Endometrium (tissue), 2 donors: ENCODE data around the gene PIGS.
"Not testable (repeated sequence)": the region's sequence is repeated elsewhere in the genome, so short reads cannot be mapped to it uniquely, and the experiment has no call there.

Experiments used
- FAIRE-seq: peaks from 2 replicates; lab custom pipeline; 2012; peaks lifted over from hg19 to GRCh38; lab: Jason Lieb, UNC
- donor health status: control.
- donor health status: control.

The PIGS gene

DNA sequence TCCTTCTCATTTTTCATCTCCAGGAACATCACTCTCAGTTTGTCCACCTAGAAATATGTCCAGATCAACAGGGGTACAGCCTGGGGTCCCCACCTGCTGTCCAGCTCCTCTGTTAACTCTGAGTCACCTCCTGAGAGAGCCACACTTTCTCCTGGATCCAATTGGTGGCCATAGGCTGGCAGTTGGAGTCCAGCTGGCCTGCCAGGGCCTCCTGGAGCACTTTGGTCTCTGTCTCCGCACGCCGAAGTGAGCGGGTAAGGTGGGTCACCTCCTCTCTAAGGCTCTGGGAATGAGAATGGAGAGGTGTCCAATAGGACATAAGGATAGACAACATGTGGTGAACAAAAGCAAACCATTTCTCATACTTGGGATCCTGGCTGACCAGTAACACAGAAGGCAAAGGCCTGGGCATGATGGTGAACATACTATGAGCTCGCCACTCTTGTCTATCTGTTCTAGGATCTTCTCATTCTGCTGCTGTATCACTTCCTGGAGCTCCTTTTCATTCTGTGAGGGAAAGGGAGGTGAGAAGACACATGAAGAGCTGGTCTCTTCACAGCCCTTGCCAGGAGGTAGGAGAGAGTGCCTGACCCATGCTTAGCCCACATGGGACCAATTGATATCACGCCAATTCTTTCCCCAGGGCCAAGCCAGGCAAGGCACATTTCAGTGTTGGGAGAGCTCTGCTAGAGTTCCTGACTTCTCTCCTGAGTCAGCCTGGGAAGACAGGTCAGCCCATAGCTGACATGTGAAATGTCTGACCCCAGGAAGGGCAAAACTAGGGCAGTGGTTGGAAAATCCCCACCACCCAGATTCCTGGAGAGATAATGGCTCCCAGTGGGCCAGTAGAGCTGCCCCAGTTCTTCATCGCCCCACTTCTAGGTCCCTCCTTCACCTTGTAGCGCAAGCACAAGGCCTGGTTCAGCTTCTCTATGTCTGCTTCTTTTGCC, 7.2 kb upstream of the PIGS start:
- no peak for FAIRE-seq

DNA sequence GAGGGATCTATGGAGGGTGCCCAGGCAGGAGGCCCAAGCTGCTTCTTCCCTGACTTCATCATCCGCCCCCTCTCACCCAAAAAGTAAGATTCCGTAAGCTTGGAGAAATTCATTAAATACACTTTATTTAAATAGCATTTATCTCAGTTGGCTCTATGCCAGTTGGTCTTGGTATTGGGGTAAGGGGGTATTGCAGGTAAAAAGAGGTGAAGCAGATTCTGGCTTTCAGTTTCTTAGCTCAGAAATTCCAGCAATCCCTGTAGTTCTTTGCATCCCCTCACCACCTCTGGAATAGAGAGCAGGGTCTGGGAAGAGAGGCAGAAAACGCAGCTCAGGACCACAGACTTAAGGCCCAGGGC, 6.1 kb upstream of the PIGS start:
- no peak for FAIRE-seq

DNA sequence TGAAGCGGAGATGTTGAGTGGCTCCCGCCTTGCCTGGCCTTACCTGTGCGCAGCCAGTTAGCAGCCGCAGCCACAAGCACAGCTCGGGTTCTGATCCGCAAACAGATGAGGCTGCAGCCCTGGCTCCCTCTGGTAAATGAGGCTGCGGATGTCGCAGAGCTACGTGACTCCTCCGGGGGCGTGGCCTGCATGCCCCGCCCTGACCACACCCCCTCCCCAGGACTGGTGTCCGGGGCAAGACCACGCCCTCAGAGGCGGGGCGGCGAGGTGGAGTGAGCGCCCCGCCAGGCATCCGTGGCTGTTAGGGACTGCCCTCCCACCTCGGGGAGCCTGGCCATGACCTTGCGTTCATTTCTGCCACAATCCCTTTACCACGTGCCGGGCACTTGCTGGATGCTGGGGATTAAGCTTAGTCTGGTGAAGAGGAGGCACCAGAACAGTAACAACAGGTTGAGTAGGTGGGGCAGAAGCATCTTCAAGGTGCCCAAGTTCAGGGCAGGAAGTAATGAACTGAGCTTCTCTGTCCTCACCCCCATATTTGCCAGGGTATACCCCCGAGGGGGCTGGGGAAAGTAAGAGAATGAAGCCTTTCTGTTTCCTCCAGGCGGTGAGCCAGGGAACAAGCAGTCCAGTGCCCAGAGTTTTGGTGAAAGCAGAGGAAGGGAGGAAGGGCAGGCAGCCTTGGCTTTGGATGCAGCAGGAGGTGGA, 5.6 kb upstream of the PIGS start, which contains the start of gene ALDOC:
Gene ALDOC, minus strand, starts transcription at position 138 of the 708 bp plus-strand sequence. CDS start 1,363 bp downstream, outside the sequence.
- FAIRE-seq = no peak

DNA sequence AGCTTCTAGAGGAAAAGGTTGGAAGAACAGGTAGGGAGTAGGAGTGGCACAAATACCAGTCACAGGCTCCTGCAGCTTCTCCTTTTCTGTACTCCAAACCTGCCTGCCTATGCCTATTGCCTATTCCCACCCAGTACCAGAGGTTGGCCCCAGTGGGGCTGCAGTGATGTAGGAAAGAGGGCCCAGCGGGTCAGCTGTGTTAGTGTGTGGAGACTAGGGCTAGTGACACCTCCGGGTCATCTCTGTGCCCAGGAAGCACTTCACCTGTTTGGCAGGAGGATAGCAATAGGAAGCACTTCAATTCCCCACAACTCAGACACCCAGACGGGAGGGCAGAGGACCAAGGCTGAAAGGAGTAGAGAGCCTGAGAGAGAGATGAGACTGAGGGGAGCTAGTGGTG, 4.7 kb upstream of the PIGS start:
- FAIRE-seq = not testable (repeated sequence)

- FAIRE-seq = no peak
Observed at GRCh38 chr17:28575126-28575795, 3.9 kb upstream of the PIGS start.

DNA sequence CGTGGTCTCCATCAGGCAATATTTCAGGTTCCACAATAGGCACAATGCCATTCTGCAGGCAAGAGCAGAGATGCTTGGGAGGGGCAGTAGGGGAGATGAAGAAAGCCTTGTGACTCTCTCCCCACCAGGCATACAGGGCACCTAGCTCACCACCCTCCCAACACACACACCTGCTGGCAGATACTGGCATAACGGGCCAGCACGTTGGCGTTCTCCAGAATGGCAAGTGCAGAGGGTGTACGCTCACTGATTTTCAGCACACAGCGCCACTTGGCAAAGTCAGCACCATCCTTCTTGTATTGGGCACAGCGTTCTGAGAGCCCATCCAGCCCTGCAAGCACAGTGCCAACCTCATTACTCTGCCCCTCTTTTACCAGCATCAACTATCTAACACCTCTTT, 3.2 kb upstream of the PIGS start:
- FAIRE-seq = no peak

GRCh38 chr17:28573966-28574480, 2.7 kb upstream of the PIGS start:
- no peak for FAIRE-seq

DNA sequence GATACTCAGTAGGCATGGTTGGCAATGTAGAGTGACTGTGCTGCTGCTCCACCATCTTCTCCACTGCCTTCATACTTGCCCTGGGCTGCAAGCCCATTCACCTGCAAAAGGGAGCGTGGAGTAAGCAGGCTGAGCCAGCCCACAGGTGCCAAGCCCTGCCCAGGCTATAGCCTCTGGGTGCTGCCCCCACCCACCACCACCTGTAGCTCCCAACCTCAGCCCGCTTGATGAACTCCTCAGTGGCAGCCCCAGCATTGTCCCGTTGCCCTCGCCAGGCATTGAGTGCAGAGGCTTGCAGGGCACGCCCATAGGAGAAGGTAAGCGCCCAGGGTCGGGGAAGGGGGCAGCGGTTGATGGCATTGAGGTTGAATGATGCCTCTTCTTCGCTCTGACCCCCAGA, 2.2 kb upstream of the PIGS start:
- FAIRE-seq = no peak

DNA sequence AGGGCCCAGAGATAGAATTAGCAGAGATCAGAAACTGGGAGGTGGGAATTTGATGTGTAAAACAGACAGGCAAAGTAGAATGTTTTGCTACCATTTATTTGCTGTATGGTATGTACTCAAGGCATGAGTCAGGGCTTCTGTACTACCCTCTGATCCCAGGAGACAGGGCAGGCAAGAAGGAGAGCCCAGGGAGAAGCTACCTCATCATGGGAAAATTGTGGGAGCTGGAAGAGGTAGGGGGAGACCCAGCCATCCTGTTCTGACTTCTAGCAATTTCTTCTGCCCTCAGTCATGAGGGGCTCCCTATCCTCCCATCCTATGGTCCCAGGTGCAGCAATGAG, 1.7 kb upstream of the PIGS start:
- FAIRE-seq = no peak

DNA sequence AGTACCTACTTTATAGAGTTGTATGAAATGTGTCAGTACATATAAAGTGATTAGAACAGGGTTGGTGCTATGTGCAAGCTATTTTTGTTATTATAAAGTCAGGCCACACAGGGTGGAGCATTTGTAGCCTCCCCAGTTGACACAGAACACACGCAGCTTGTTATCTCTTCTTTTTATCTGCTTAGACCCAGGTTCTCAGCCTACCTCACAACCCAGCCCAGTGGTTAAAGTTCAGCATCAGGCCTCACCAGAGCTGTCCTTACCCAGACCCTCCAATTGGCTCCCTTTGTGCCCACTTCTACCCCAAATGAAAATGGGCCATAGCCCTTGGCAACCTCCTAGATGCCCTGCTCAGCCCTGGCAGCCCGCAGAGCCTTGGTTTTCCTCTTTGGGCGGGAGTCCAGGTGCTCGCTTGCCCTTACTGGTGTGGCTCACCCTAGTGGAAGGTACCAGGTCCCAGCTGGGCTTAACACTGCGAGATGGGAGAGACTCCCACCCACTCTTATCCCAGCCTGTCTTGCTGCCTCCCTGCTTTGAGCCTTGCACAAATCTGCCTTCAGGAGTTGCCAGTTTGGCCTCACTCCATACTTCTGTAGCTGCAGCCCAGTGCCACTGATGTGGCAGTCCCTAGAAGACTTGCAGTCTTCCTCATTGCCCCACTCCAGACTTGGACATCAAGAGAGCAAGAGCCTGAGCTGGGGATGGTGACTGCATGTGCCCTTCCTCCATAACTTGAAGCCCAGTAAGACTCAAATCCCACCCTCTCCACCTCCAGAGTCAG, 1.1 kb upstream of the PIGS start:
- no peak for FAIRE-seq

- FAIRE-seq = no peak
Observed at GRCh38 chr17:28570716-28571360, 486 bp downstream of the PIGS start.

DNA sequence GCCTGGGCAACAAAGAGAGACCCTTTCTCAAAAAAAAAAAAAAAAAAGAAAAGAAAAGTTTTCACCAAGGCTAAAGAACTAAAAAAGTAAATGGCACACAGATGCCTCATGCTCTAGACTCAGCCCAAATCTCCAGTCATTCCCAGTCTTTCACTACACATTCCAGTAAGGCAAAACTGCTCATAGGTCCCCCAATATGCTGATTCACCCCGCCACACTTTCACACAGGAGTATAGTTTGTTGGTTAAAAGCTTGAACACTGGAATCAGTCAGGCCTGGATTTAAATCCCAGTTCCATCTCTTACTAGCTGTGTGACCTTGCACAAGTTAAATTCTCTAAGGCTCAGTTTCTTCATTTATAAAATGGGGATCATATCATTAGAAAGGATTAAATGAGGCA, 1.9 kb downstream of the PIGS start:
- no peak for FAIRE-seq

DNA sequence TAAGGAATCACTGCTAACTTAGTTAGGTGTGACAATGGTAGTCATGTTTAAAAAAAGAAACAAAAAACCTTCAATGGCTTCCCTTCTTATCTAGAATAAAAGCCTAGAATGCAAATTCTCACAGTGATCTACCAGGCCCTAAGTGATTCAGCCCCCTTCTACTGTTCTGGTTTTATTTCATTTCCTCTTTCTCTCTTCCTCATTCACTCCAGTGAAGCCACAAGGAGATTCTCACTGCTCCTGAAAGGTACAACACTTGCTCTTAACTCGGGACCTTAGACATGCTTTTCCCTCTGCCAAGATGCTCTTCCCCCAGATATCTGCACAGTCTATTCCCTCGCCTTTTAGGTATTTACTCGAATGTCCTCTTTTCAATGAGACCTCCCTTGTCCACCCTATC, 3.7 kb downstream of the PIGS start:
- FAIRE-seq = no peak

- no peak for FAIRE-seq
Observed at GRCh38 chr17:28563475-28563874, 7.8 kb downstream of the PIGS start.

DNA sequence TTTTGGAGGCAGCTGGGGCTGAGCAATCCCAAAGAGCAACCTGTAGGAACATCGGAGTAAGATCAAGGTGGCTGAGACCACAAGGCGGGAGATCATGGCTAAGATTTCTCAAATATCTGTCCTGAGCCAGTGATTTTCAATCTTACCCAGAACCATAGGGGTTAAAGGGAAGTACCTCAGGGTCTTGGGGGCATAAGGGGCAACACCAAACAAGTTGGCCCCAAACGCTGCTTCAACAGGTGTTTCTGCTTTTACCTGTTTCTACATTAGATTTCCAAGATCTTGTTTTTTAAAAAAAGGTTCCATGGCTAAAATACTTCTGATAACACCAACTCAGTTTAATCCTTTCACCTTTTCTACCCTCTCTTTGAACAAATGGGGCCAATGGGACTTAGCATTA, 16.3 kb downstream of the PIGS start:
- no peak for FAIRE-seq

DNA sequence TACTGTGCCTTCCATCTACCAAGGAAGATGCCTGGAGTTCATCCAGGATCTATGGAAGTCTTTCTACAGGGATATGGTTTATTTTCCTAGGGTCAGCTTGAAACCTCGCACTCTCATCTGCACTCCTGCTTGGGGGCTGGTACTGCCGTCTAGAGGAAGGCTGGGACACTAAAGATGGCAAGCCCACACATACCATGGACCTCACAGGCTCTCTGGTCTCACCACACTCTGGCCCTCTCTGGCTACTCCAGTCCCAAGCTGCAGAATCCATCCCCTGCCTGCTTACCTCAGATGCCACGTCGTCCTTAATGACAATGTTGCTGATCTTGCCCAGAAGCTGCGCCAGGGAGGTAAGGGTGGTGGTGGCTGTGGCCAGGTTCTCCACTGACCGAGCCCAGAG, 16.8 kb downstream of the PIGS start:
- no peak for FAIRE-seq

DNA sequence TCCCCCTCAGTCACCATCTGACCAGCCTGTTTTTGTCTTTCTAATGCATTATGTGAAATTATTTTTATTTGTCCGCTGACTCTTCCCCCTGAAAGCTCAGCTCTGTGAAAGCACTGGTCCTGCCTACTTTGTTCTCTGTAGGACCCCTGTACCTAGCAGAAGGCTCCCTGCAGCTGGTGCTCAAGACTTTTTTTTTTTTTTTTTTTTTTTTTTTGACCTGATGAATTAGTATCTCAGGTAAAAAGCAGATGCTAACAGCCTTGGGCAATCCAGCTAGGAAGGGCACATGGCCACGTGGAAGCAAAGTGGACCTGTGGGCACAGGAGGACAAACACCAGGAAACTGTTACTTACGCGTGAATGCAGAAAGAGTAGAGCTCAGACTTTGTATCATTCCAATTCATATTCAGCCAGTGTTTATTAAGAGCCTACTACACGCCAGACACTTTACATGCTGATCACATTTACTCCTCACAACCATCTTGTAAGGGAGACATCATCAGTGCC, 18.3 kb downstream of the PIGS start:
- no peak for FAIRE-seq

GRCh38 chr17:28552176-28552999, 18.9 kb downstream of the PIGS start, which contains the start of gene UNC119:
Gene UNC119, minus strand, starts transcription at chr17:28552624. Its CDS starts 67 bp downstream, at chr17:28552557.
- no peak for FAIRE-seq

DNA sequence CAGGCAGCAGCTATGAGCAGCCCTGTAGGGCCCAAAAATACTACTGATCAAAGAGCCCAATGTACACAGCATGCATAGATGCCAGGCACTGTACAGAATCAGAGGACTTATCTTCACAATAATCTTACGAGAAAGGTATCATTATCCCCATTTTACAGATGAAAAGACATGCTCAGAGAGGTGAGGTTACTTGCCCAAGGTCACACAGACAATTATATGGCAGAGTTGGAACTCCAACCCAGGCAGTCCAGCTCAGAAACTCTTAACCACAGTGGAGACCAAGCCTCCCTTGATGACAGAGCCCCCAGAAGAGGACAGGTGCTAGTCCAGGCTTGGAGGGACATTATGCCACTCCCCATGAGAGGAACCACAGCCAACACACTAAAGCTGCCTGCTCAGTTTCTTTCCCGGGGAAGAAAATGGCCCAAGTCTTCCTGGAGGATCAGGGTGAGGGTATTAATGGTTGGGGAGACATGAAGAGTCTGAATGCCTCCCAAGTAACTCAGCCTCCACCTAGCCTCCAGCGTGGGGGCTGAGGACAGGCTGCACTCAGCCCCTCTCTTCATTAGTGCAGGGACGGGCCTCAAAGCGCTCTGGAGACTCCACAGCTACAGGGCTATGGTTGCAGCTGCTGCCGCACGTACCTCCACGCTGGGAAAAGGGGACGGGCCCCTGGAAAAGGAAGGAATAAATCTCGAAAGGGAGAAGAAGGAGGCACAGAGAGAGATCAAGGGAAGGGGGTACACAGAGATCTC, 19.7 kb downstream of the PIGS start:
- no peak for FAIRE-seq
